G401.6 (cell line): Measurements from ENCODE around the gene RET.
"Not testable (repeated sequence)": the region's sequence is repeated elsewhere in the genome, so short reads cannot be mapped to it uniquely, and the experiment has no call there.

Experiments
- FAIRE-seq: peaks from 2 replicates; lab custom pipeline; 2012; peaks lifted over from hg19 to GRCh38; lab: Jason Lieb, UNC

RET gene

GRCh38 chr10:43078175-43078985 is 1.5 kb downstream of the RET start:
- no peak for FAIRE-seq

- FAIRE-seq = no peak
Measured at GRCh38 chr10:43078986-43079273, 2.1 kb downstream of the RET start.

GRCh38 chr10:43079856-43080255 is 3.0 kb downstream of the RET start:
- no peak for FAIRE-seq

- FAIRE-seq = no peak
Measured at GRCh38 chr10:43082087-43082486, 5.2 kb downstream of the RET start.

GRCh38 chr10:43082746-43083145 is 5.9 kb downstream of the RET start:
- no peak for FAIRE-seq

GRCh38 chr10:43083764-43084163 is 6.9 kb downstream of the RET start:
- FAIRE-seq = no peak

- FAIRE-seq = no peak
Measured at GRCh38 chr10:43084812-43085211, 7.9 kb downstream of the RET start.

GRCh38 chr10:43086321-43086942 is 9.6 kb downstream of the RET start:
- no peak for FAIRE-seq

GRCh38 chr10:43089519-43089918 is 12.7 kb downstream of the RET start:
- FAIRE-seq = no peak

GRCh38 chr10:43090188-43090587 is 13.3 kb downstream of the RET start:
- no peak for FAIRE-seq

- no peak for FAIRE-seq
Measured at GRCh38 chr10:43090664-43091063, 13.8 kb downstream of the RET start.

- FAIRE-seq = no peak
Measured at GRCh38 chr10:43091846-43092245, 15.0 kb downstream of the RET start.

- no peak for FAIRE-seq
Measured at GRCh38 chr10:43093423-43094076, 16.7 kb downstream of the RET start.

- no peak for FAIRE-seq
Measured at GRCh38 chr10:43094085-43094484, 17.2 kb downstream of the RET start.

GRCh38 chr10:43099339-43099738 is 22.5 kb downstream of the RET start:
- FAIRE-seq = not testable (repeated sequence)

- no peak for FAIRE-seq
Measured at GRCh38 chr10:43099928-43100327, 23.1 kb downstream of the RET start.

GRCh38 chr10:43100366-43100765 is 23.5 kb downstream of the RET start:
- FAIRE-seq = no peak

- FAIRE-seq = no peak
Measured at GRCh38 chr10:43102063-43102828, 25.4 kb downstream of the RET start.

- FAIRE-seq = no peak
Measured at GRCh38 chr10:43105102-43105955, 28.5 kb downstream of the RET start.

GRCh38 chr10:43105956-43106229 is 29.0 kb downstream of the RET start:
- FAIRE-seq = no peak

- no peak for FAIRE-seq
Measured at GRCh38 chr10:43106256-43107091, 29.6 kb downstream of the RET start.
